ENCODE results near the gene CACNA1C. TPM values are rescaled to one million over a fixed set of nuclear protein-coding genes. Genes with fewer than 3 reads are reported as not detected.

CACNA1C gene
- total and polyA plus RNA-seq, 2 of the 4 experiments (the other 2 are of a cell fraction), result 1.6 to 2.6 TPM

- BruUV-seq (replicated peaks), result TSS peak; percentile 28
- Histone ChIP-seq H3K4me1 (ENCODE audit: control insufficient read depth, insufficient read depth, low read length) (peaks cover 27% of the 10 kb centered on the region), H3K79me1 (ENCODE audit: low read depth in 1 of 2, low read length in 2 of 2) (no peaks in the 10 kb centered on the region), H4K20me1 (ENCODE audit: insufficient read depth, low read length) (peaks cover 3% of the 10 kb centered on the region; the same call in 1 of the 2 replicates), H3K27me3 (ENCODE audit: control insufficient read depth, insufficient read depth, low read length) (no peaks in the 10 kb centered on the region), H2AFZ (replicated peaks; ENCODE audit: low read length, poor library complexity) (peak overlapping the region; percentile 73), H3K4me2 (ENCODE audit: low read depth, low read length) (peak overlapping the region; percentile 45), H2BK120ac (ENCODE audit: low read depth, low read length) (peak overlapping the region; percentile 92), H2AK5ac (ENCODE audit: low read depth, low read length) (peak overlapping the region; percentile 76), H2BK20ac (ENCODE audit: low read depth, low read length) (peak overlapping the region; percentile 89), H2BK5ac (ENCODE audit: low read depth, low read length, poor library complexity, severe bottlenecking) (peak overlapping the region; percentile 78), H2AK9ac (replicated peaks; ENCODE audit: low read depth, low read length, poor library complexity) (no peak overlapping the region), H3K56ac (ENCODE audit: extremely low read depth, insufficient read depth, low read length) (no peak overlapping the region), H3K18ac (ENCODE audit: low read depth, low read length) (peak overlapping the region; percentile 23), H3K9me1 (ENCODE audit: insufficient read depth, low read length) (peaks cover 21% of the 10 kb centered on the region), H4K5ac (ENCODE audit: low read depth, low read length) (0 out of 2 replicates have a peak overlapping the region, but pooled peaks have one; percentile 20), H3K14ac (replicated peaks; ENCODE audit: low read depth, low read length) (peak overlapping the region; percentile 63), H2BK15ac (ENCODE audit: low read depth, low read length) (peak overlapping the region; percentile 92), H3K9me3 (ENCODE audit: control insufficient read depth, insufficient read depth, low read length) (no peaks in the 10 kb centered on the region), H3K4ac (ENCODE audit: low read depth, low read length) (peak overlapping the region; percentile 80), H3K9ac (ENCODE audit: low read depth, low read length) (no peak overlapping the region), H3K23ac (ENCODE audit: low read depth, low read length) (no peak overlapping the region), H4K8ac (ENCODE audit: low read depth in 2 of 2, low read length in 2 of 2) (peak overlapping the region in 1 of 2 experiments; percentile 73; a peak in 2 of 4 replicates), H3K27ac (ENCODE audit: insufficient read depth, low read length) (peak overlapping the region; percentile 77), H3K4me3 (ENCODE audit: insufficient read depth, low read depth, low read length) (no peak overlapping the region), H4K91ac (ENCODE audit: insufficient read depth, low read depth, low read length) (peak overlapping the region; percentile 82), H3K36me3 (ENCODE audit: control insufficient read depth, insufficient read depth, low read length) (peaks cover 26% of the 10 kb centered on the region)
- ChIA-PET CTCF (no interaction called here), POLR2A (ENCODE audit: unreplicated experiment) (no interaction called here)
- DNase-seq, result peak; percentile 99
- ATAC-seq (ENCODE audit: low read depth), result peak; percentile 93
- in situ Hi-C loops (cut with MboI; ENCODE audit: low sequenced_read_pairs), result no loop called here
- WGBS, 2 experiments (ENCODE audit: extremely low coverage in 2 of 2, insufficient read length in 1 of 2), result 0% methylated on average over 6 of the region's 12 CpGs; no CpG with 5 or more reads in 1 of the 2 experiments
- dilution Hi-C loops (cut with HindIII; ENCODE audit: low sequenced_read_pairs, unreplicated experiment), result no loop called here
- intact Hi-C loops (cut with micrococcal nuclease), result loop anchor here (2.0 kb wide), 1 partner anchor 27 kb away; no protein-coding TSS in a partner anchor
- TF ChIP-seq USF2 (IDR thresholded peaks at IDR 0.05; ENCODE audit: low read depth, low read length), result peak; percentile 63; the same call in 1 of the 2 replicates
- no peak for TF ChIP-seq SMC3 (IDR thresholded peaks at IDR 0.05; ENCODE audit: low read depth, low read length)
- TF ChIP-seq CEBPB (IDR thresholded peaks at IDR 0.05; ENCODE audit: low read depth, low read length), result peak; percentile 79
- no peak for TF ChIP-seq RFX5 (IDR thresholded peaks at IDR 0.05; ENCODE audit: low read depth, low read length)
- no peak for TF ChIP-seq CTCF (conservative IDR thresholded peaks at IDR 0.05; ENCODE audit: low read depth, low read length)
- TF ChIP-seq POLR2A (IDR thresholded peaks at IDR 0.05; ENCODE audit: low read depth, low read length), result peak; percentile 60
- TF ChIP-seq RCOR1 (IDR thresholded peaks at IDR 0.05; ENCODE audit: insufficient replicate concordance, low read length), result no peak
- 0 out of 2 replicates have a peak, but pooled peaks have one; percentile 34 for TF ChIP-seq MAZ (IDR thresholded peaks at IDR 0.05; ENCODE audit: borderline replicate concordance, low read depth, low read length)
- TF ChIP-seq BHLHE40 (IDR thresholded peaks at IDR 0.05; ENCODE audit: low read depth, low read length), result peak; percentile 98
- TF ChIP-seq RAD21 (IDR thresholded peaks at IDR 0.05; ENCODE audit: low read length), result peak; percentile 17
- peak; percentile 99 for TF ChIP-seq FOS (IDR thresholded peaks at IDR 0.05; ENCODE audit: low read depth, low read length)
- TF ChIP-seq CHD1 (IDR thresholded peaks at IDR 0.05; ENCODE audit: low read depth, low read length), result no peak
- TF ChIP-seq MXI1 (IDR thresholded peaks at IDR 0.05; ENCODE audit: borderline replicate concordance, low read depth, low read length), result peak; percentile 83; the same call in 1 of the 2 replicates
- TF ChIP-seq ELK1 (IDR thresholded peaks at IDR 0.05; ENCODE audit: borderline replicate concordance, low read depth, low read length), result no peak
Observed at GRCh38 chr12:2613326-2614073, 560.7 kb downstream of the CACNA1C start.

All from IMR-90 (cell line).